Mucosa of descending colon (tissue), 3 donors: ENCODE measurements around the gene SPOCK1. TPM values are rescaled to one million over a fixed set of nuclear protein-coding genes. Genes with fewer than 3 reads are reported as not detected.

ENCODE experiments used
- ATAC-seq: fragments of 200-7000 bp; cut with Tn5 transposase; one replicate; pipeline ENCODE4 v1.9.1; 2020; ENCODE audit warnings: mild to moderate bottlenecking, moderate library complexity
- DNase-seq, 3 donors: peaks; one replicate each; pipeline ENCODE4 v3.0.0-alpha.2; 2020
- H3K36me3 ChIP-seq: fragments of 200-600 bp; one replicate; pipeline ENCODE4 v1.8.0; 2021; ENCODE audit warnings: low read depth, mild to moderate bottlenecking
- H3K4me1 ChIP-seq: fragments of 200-600 bp; one replicate; pipeline ENCODE4 v1.8.0; 2021; ENCODE audit warnings: low read depth, mild to moderate bottlenecking
- H3K4me3 ChIP-seq: fragments of 200-600 bp; one replicate; pipeline ENCODE4 v1.8.0; 2021; ENCODE audit warnings: mild to moderate bottlenecking
- H3K9me3 ChIP-seq: fragments of 200-600 bp; one replicate; pipeline ENCODE4 v1.8.0; 2021; ENCODE audit warnings: mild to moderate bottlenecking
- intact Hi-C, 2 donors: fragments of 100-400 bp; cut with DNase I in 1 of 2; cut with micrococcal nuclease in 1 of 2; formaldehyde crosslinking; loops; one replicate each; pipeline versions ENCODE4 v1.11.0 to v1.11.1; 2022; cut with DNase I, micrococcal nuclease
- total RNA-seq, 3 donors: library from RNA; stranded (reverse); fragmentation: NEBNext Ultra II Directional in 2 of 3; extraction: Animal tissue kit (Norgen Biotek cat#: 25700) in 2 of 3; gene quantifications; one replicate each; pipeline versions ENCODE4 v1.2.1 to v1.2.4, GENCODE V29; 2021 to 2023
- TF ChIP-seq, protein P1 (sequence below): fragments of 200-600 bp; IDR thresholded peaks from one replicate; pipeline ENCODE4 v1.8.0; 2022; ENCODE audit warnings: antibody characterized with exemption, mild to moderate bottlenecking
- donor health status: DM: no; HTN: no; CAD: no; lungs with moderate emphysema.
- donor health status: DM: no; HTN: no; CAD: no.
- donor health status: DM: no; HTN: yes; CAD: no.

The SPOCK1 gene
- total RNA-seq, 3 donors from 2014 or later, result 1.8 to 55.5 (median 7.9) TPM

- Histone ChIP-seq H3K9me3 (no peaks in the 10 kb centered on the region), H3K4me1 (no peaks in the 10 kb centered on the region), H3K4me3 (no peak overlapping the region), H3K36me3 (no peaks in the 10 kb centered on the region)
- no peak for ATAC-seq
- no peak for DNase-seq
- TF ChIP-seq, protein P1, sequence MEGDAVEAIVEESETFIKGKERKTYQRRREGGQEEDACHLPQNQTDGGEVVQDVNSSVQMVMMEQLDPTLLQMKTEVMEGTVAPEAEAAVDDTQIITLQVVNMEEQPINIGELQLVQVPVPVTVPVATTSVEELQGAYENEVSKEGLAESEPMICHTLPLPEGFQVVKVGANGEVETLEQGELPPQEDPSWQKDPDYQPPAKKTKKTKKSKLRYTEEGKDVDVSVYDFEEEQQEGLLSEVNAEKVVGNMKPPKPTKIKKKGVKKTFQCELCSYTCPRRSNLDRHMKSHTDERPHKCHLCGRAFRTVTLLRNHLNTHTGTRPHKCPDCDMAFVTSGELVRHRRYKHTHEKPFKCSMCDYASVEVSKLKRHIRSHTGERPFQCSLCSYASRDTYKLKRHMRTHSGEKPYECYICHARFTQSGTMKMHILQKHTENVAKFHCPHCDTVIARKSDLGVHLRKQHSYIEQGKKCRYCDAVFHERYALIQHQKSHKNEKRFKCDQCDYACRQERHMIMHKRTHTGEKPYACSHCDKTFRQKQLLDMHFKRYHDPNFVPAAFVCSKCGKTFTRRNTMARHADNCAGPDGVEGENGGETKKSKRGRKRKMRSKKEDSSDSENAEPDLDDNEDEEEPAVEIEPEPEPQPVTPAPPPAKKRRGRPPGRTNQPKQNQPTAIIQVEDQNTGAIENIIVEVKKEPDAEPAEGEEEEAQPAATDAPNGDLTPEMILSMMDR, result no peak
- intact Hi-C loops, result no loop called here
Observed at GRCh38 chr5:137431051-137431450, 68.1 kb downstream of the SPOCK1 start.

DNA sequence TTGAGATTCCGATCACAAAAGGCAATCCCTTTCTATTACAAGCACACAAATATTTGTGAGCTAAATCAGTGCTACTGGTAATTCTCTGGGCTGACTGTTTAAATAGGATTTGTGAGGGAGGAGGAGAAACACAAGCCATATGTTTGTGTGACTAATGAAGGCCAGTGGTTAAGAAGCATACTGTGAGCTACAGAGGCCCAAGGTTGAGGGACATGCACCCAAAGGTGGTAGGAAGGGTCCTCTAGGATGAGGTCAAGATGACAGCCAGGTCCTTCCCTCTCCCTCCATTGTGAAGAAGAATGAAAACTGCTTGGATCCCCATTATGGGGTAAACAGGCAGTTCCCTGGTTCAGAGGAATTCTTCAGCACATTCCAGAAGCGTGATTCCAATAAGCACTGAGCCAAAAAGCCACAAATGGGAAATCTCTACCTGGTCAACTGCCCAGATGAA is 83.9 kb downstream of the SPOCK1 start:
- ATAC-seq, result no peak
- TF ChIP-seq, protein P1, result no peak
- intact Hi-C loops, result no loop called here

DNA sequence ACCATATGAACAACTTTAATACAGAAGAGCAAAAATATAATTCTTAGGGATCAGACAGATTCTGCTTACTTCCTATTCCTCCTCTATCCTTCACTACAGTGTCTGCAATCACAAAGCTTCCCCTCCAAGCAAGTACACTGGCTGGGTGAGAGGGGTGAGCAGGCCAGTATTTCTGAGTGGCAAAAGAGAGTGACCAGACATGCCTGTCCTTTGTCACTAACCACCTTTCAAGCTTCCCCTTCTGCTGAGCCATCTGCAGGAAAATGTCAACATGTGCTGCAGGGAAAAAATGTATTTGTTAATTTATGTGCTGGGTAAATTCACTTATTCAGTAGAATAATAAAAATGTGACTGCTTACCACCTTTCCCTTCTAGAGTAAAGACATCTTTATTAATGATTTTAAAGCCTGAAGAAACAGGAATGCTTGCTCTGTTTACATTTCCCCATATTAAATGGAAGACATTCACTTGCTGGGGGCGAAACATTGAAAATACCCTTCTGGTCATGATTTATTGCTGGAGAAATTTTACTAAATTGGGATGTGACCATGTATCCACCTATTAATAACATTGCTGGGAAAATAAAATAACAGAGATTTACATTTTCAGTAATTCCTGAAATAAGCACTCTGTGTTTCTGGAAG is 84.9 kb downstream of the SPOCK1 start:
- Histone ChIP-seq H3K4me1 (no peaks in the 10 kb centered on the region), H3K9me3 (no peaks in the 10 kb centered on the region), H3K4me3 (no peak overlapping the region), H3K36me3 (no peaks in the 10 kb centered on the region)
- ATAC-seq, result no peak
- no peak for DNase-seq
- intact Hi-C loops, result no loop called here
- TF ChIP-seq, protein P1, result no peak

More for the DNA sequence above, 83.9 kb downstream of the SPOCK1 start:
- H3K36me3 ChIP-seq, result no peaks in the 10 kb centered on the region
- no peak for DNase-seq
- no peaks in the 10 kb centered on the region for H3K9me3 ChIP-seq
- H3K4me1 ChIP-seq, result no peaks in the 10 kb centered on the region
- H3K4me3 ChIP-seq, result no peak overlapping the region

DNA sequence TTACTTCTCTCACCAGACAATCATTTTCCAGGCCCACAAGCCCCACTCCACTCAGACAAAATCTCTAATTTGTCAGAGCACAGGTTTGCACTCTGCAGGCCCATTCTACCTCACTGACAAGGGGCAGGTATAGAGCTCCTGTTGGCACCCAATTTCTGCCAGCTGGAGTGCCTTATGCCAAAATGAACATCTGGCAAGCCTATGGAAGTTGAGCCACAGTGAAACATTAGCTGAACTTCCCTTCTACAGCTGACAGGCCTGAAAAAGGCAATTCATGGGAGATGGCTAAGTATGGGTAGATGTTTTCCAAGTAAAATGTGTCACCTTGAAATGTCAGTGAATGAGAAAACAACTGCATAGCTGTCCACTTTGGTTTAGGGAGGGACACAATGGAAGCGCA is 87.0 kb downstream of the SPOCK1 start:
- H3K36me3 ChIP-seq, result no peaks in the 10 kb centered on the region
- no peaks in the 10 kb centered on the region for H3K9me3 ChIP-seq
- no peak for DNase-seq
- ATAC-seq, result no peak
- H3K4me3 ChIP-seq, result no peak overlapping the region
- TF ChIP-seq, protein P1, result no peak
- no peaks in the 10 kb centered on the region for H3K4me1 ChIP-seq
- intact Hi-C loops, result no loop called here

- DNase-seq, result no peak
- ATAC-seq, result no peak
- Histone ChIP-seq H3K4me3 (no peak overlapping the region), H3K36me3 (no peaks in the 10 kb centered on the region), H3K9me3 (no peaks in the 10 kb centered on the region), H3K4me1 (no peaks in the 10 kb centered on the region)
- intact Hi-C loops, result no loop called here
- TF ChIP-seq, protein P1, result no peak
Observed at GRCh38 chr5:137410234-137411010, 88.7 kb downstream of the SPOCK1 start.
